CD4-positive, alpha-beta T cell treated with Interleukin-1 beta for 1 hour (primary cell): ENCODE measurements around the gene KIFC3.

Experiments
- DNase-seq, 2 donors: peaks; one replicate each; pipeline ENCODE4 v3.0.0-alpha.2; 2020 to 2022

The KIFC3 gene

GRCh38 chr16:57764341-57765159 is 37.7 kb downstream of the KIFC3 start:
- DNase-seq: peak; percentile 26 to 34

- no peak for DNase-seq
These were observed 38.3 kb downstream of the KIFC3 start for GRCh38 chr16:57764006-57764340.

GRCh38 chr16:57763285-57764005 is 38.8 kb downstream of the KIFC3 start:
- DNase-seq: no peak

GRCh38 chr16:57762365-57763040 is 39.8 kb downstream of the KIFC3 start:
- no peak for DNase-seq

- no peak for DNase-seq
These were observed 40.3 kb downstream of the KIFC3 start for GRCh38 chr16:57761957-57762356.

GRCh38 chr16:57761301-57761700 is 41.0 kb downstream of the KIFC3 start:
- no peak for DNase-seq

GRCh38 chr16:57760357-57761160 is 41.7 kb downstream of the KIFC3 start:
- no peak for DNase-seq

GRCh38 chr16:57759541-57760356 is 42.5 kb downstream of the KIFC3 start:
- no peak for DNase-seq

- DNase-seq: no peak
These were observed 43.2 kb downstream of the KIFC3 start for GRCh38 chr16:57759131-57759530.

GRCh38 chr16:57758331-57759117 is 43.8 kb downstream of the KIFC3 start:
- DNase-seq: no peak

- DNase-seq: no peak
These were observed 44.4 kb downstream of the KIFC3 start for GRCh38 chr16:57757883-57758282.

GRCh38 chr16:57757326-57757786 is 44.9 kb downstream of the KIFC3 start:
- peak; percentile 82 to 88 for DNase-seq

- DNase-seq: no peak
These were observed 45.6 kb downstream of the KIFC3 start for GRCh38 chr16:57756424-57757325.

GRCh38 chr16:57755726-57756423 is 46.4 kb downstream of the KIFC3 start:
- DNase-seq: no peak

GRCh38 chr16:57755061-57755684 is 47.1 kb downstream of the KIFC3 start:
- no peak for DNase-seq

- no peak for DNase-seq
These were observed 47.8 kb downstream of the KIFC3 start for GRCh38 chr16:57754354-57755060.

- DNase-seq: no peak
These were observed 48.6 kb downstream of the KIFC3 start for GRCh38 chr16:57753448-57754353.
